MG63 (cell line): ENCODE measurements around the gene AMY1B. TPM values are rescaled to one million over a fixed set of nuclear protein-coding genes. Genes with fewer than 3 reads are reported as not detected.
"Not testable (repeated sequence)": the region's sequence is repeated elsewhere in the genome, so short reads cannot be mapped to it uniquely, and the experiment has no call there.

Experiments used
- DNase-seq: peaks from one replicate; pipeline ENCODE4 v3.0.0-alpha.2; 2020
- H3K27me3 ChIP-seq: fragments of 250-450 bp; sonication (Bioruptor Pico); 2 replicates; pipeline ENCODE4 v1.5.1; 2020; ENCODE audit warnings: mild to moderate bottlenecking, moderate library complexity
- H3K36me3 ChIP-seq: fragments of 250-450 bp; sonication (Bioruptor Pico); 2 replicates; pipeline ENCODE4 v1.5.1; 2020; ENCODE audit warnings: mild to moderate bottlenecking, moderate library complexity
- H3K4me3 ChIP-seq: fragments of 250-450 bp; sonication (Bioruptor Pico); 2 replicates; pipeline ENCODE4 v1.5.1; 2020; ENCODE audit warnings: mild to moderate bottlenecking, moderate library complexity
- H3K9me3 ChIP-seq: fragments of 250-450 bp; sonication (Bioruptor Pico); 2 replicates; pipeline ENCODE4 v1.5.1; 2020; ENCODE audit warnings: mild to moderate bottlenecking, moderate library complexity
- total RNA-seq: library from RNA; depleted of rRNA; stranded (reverse); fragments of >200 nt; shearing (Covaris generic); gene quantifications from 2 replicates; pipeline ENCODE4 v1.2.3, GENCODE V29; 2014; ENCODE audit warnings: low replicate concordance; rRNA removed

The AMY1B gene
- total RNA-seq: not detected in 2 replicates

DNA sequence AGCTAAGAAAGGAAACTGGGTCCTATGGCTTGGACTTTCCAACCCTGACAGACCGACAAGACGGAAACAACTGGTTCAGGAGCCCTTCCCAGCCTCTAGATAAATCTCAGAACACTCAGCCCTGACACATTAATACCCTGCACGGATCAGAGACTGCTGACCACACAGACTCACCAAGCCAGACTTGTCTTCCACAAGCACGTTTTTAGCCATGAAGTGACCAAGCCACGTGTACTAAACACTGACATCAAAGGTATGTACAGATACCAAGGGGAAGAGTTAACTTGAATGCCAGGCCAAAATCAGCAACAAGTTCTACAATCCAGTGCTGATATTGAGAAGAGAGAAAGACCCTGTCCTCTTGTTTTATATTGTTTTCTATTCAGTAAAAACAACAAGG lies at the start of gene AMY1B:
Gene AMY1B, minus strand, starts transcription at position 101 of the 400 bp plus-strand sequence. CDS start 571 bp downstream, outside the sequence.
- not testable (repeated sequence) for H3K36me3 ChIP-seq, DNase-seq, H3K4me3 ChIP-seq, H3K9me3 ChIP-seq, H3K27me3 ChIP-seq

DNA sequence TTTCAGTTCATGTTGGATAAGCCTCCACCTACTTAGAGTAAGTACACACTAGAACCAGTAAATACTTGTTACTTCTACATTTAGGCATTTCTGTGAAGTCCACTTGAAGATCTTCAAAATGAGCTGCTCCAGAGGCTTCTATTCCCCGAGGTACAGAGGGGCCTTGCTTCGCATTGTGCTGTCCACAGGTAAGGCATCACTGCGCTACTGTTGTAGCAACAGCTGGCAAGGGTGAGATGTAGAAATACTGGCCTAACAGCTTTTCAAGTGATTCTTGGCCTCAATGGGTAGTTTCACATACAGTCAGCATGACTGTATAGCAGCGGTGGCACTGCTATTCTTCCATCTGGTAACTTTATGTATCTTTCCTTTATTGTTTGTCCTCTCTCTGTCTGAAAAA lies 49.0 kb upstream of the AMY1B start:
- not testable (repeated sequence) for H3K9me3 ChIP-seq, H3K27me3 ChIP-seq, H3K36me3 ChIP-seq, DNase-seq, H3K4me3 ChIP-seq

DNA sequence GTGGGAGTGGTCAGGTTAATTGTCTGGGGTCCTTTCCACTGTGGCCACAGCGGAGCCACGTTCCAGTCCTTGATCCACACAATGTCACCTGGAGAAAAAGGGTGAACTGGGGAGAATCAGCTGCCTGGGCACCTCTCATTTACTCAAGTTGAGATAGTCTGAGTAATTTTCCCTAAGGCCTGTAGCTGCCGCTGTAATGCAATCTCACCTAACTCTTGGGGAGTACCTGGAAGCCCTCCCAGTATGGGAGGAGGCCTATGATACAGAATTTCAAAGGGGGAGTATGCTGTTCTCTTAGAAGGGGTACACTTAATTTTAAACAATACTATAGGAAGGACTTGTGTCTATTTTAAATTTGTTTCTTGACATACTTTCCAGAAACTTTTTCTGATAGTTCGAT lies 48.4 kb upstream of the AMY1B start:
- H3K4me3 ChIP-seq, DNase-seq, H3K27me3 ChIP-seq, H3K9me3 ChIP-seq, H3K36me3 ChIP-seq: not testable (repeated sequence)

DNA sequence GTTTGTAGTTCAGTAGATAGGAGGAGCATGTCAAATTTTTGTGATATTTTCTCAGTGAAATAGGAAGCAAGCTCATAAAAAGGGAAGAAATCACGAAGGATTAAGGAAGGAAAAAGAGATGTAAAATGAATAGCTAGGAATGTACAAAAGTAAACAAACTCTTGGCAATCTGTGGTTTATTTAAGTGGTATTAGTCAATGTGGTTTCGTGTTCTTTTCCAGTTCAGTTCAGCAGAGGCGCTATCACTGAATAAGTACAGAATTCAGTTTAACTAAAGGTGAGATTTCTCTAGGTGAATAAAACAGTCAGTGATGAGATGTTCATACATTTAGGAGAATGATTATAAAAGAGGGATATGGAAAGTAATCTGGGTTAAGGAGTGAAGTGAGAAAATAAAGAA lies 42.0 kb upstream of the AMY1B start:
- not testable (repeated sequence) for DNase-seq, H3K27me3 ChIP-seq, H3K36me3 ChIP-seq, H3K4me3 ChIP-seq, H3K9me3 ChIP-seq

DNA sequence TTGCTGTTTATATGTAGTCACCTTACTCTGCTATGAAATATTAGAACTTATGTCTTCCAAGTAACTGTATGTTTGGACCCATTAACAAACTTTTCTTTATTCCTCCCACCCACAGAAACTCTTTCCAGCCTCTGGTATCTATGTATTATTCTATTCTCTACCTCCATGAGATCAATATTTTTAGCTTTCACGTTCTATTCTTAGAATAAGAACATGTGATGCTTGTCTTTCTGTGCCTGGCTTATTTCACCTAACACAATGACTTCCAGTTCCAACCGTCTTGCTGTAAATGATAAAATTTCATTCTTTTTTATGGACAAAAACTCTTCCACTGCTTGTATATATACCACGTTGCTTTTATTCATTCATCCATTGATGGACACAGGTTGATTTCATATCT lies 39.3 kb upstream of the AMY1B start:
- not testable (repeated sequence) for H3K4me3 ChIP-seq, H3K27me3 ChIP-seq, H3K9me3 ChIP-seq, H3K36me3 ChIP-seq, DNase-seq

DNA sequence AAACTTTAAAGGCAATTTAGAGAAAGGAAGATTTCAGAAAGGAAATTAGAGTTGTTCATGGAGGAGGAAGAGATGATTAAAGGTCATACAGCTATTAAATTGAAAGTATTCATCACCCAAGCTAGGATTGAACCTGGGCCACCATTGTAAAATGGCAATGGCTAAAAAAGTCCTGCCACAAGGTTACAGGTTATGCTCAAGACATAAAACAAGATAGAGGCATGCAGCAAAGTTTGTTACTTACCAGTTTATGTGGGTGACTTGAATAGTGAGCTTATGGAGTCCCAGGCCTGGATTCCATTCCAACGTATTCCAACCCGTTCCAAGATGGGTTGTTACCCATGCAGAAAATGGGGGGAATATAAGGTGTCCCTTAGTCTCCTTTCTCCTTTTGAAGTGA lies 25.5 kb upstream of the AMY1B start:
- not testable (repeated sequence) for DNase-seq, H3K27me3 ChIP-seq, H3K4me3 ChIP-seq, H3K9me3 ChIP-seq, H3K36me3 ChIP-seq

DNA sequence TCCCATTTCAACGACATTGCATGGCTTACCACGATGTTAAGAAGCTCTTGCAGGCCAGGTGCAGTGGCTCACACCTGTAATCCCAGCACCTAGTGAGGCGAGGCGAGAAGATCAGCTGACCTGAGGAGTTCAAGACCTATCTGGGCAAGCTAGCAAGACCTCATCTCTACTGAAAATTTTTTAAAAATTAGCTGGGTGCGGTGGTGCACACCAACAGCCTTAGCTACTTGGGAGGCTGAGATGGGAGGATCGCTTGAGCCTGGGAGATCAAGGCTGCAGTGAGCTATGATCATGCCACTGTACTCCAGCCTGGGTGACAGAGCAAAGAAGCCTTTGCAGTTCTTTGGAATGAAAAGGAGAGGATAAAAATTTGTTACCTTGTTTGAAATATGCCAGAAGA lies 21.4 kb upstream of the AMY1B start:
- not testable (repeated sequence) for H3K4me3 ChIP-seq, H3K27me3 ChIP-seq, H3K9me3 ChIP-seq, H3K36me3 ChIP-seq, DNase-seq

DNA sequence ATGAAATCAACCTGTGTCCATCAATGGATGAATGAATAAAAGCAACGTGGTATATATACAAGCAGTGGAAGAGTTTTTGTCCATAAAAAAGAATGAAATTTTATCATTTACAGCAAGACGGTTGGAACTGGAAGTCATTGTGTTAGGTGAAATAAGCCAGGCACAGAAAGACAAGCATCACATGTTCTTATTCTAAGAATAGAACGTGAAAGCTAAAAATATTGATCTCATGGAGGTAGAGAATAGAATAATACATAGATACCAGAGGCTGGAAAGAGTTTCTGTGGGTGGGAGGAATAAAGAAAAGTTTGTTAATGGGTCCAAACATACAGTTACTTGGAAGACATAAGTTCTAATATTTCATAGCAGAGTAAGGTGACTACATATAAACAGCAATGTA lies 14.4 kb upstream of the AMY1B start:
- H3K9me3 ChIP-seq, DNase-seq, H3K27me3 ChIP-seq, H3K4me3 ChIP-seq, H3K36me3 ChIP-seq: not testable (repeated sequence)

DNA sequence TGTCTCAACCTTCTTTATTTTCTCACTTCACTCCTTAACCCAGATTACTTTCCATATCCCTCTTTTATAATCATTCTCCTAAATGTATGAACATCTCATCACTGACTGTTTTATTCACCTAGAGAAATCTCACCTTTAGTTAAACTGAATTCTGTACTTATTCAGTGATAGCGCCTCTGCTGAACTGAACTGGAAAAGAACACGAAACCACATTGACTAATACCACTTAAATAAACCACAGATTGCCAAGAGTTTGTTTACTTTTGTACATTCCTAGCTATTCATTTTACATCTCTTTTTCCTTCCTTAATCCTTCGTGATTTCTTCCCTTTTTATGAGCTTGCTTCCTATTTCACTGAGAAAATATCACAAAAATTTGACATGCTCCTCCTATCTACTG lies 11.7 kb upstream of the AMY1B start:
- H3K4me3 ChIP-seq, H3K36me3 ChIP-seq, DNase-seq, H3K9me3 ChIP-seq, H3K27me3 ChIP-seq: not testable (repeated sequence)

DNA sequence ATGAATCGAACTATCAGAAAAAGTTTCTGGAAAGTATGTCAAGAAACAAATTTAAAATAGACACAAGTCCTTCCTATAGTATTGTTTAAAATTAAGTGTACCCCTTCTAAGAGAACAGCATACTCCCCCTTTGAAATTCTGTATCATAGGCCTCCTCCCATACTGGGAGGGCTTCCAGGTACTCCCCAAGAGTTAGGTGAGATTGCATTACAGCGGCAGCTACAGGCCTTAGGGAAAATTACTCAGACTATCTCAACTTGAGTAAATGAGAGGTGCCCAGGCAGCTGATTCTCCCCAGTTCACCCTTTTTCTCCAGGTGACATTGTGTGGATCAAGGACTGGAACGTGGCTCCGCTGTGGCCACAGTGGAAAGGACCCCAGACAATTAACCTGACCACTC lies 5.2 kb upstream of the AMY1B start:
- not testable (repeated sequence) for H3K27me3 ChIP-seq, H3K9me3 ChIP-seq, H3K36me3 ChIP-seq, DNase-seq, H3K4me3 ChIP-seq

DNA sequence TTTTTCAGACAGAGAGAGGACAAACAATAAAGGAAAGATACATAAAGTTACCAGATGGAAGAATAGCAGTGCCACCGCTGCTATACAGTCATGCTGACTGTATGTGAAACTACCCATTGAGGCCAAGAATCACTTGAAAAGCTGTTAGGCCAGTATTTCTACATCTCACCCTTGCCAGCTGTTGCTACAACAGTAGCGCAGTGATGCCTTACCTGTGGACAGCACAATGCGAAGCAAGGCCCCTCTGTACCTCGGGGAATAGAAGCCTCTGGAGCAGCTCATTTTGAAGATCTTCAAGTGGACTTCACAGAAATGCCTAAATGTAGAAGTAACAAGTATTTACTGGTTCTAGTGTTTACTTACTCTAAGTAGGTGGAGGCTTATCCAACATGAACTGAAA lies 4.7 kb upstream of the AMY1B start:
- not testable (repeated sequence) for H3K36me3 ChIP-seq, H3K27me3 ChIP-seq, H3K4me3 ChIP-seq, H3K9me3 ChIP-seq, DNase-seq

DNA sequence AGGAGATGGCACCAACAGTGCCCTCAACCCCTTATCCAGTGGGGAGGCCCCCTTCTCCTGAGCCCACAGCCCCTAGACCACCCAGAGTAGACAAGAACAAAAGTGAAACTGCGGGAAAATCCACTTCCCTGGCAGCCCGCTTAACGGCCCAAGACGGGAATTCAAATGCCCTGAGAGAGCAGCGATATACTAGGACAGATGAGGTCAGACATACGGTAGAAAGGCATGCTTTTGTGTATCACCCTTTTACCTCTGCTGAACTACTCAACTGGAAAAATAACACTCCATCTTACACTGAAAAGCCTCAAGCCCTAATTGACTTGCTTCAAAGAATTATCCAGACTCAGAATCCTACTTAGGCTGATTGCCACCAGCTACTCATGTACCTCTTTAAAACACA lies 1.4 kb upstream of the AMY1B start:
- not testable (repeated sequence) for DNase-seq, H3K9me3 ChIP-seq, H3K4me3 ChIP-seq, H3K36me3 ChIP-seq, H3K27me3 ChIP-seq

DNA sequence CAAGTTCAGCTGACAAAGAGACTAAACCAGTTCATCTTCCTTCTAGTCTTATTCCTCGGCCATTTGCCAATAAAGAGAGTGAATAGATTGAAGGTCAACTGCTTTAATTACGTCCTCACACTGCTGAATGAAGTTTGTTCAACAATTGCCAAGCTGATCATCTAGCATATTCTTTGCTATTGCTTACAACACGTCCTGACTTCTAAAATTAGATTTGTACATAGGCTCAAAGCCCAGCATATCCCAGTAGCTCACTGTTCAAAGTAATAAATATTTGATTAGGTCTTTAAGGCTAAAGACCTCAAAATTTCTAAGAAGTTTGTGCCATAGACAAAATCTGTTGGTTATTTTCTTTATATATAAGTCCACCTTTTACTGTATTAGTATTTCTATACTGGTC lies 19.7 kb downstream of the AMY1B start:
- H3K27me3 ChIP-seq, DNase-seq, H3K4me3 ChIP-seq, H3K9me3 ChIP-seq, H3K36me3 ChIP-seq: not testable (repeated sequence)

DNA sequence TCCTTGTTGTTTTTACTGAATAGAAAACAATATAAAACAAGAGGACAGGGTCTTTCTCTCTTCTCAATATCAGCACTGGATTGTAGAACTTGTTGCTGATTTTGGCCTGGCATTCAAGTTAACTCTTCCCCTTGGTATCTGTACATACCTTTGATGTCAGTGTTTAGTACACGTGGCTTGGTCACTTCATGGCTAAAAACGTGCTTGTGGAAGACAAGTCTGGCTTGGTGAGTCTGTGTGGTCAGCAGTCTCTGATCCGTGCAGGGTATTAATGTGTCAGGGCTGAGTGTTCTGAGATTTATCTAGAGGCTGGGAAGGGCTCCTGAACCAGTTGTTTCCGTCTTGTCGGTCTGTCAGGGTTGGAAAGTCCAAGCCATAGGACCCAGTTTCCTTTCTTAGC lies 40.5 kb downstream of the AMY1B start, which contains the start of gene AMY1A:
Gene AMY1A, plus strand, starts transcription at position 301 of the 400 bp plus-strand sequence. CDS start 571 bp downstream, outside the sequence.
- not testable (repeated sequence) for H3K9me3 ChIP-seq, H3K36me3 ChIP-seq, DNase-seq, H3K4me3 ChIP-seq, H3K27me3 ChIP-seq

DNA sequence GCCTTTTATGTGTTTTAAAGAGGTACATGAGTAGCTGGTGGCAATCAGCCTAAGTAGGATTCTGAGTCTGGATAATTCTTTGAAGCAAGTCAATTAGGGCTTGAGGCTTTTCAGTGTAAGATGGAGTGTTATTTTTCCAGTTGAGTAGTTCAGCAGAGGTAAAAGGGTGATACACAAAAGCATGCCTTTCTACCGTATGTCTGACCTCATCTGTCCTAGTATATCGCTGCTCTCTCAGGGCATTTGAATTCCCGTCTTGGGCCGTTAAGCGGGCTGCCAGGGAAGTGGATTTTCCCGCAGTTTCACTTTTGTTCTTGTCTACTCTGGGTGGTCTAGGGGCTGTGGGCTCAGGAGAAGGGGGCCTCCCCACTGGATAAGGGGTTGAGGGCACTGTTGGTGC lies 41.9 kb downstream of the AMY1B start:
- not testable (repeated sequence) for H3K36me3 ChIP-seq, H3K4me3 ChIP-seq, H3K27me3 ChIP-seq, DNase-seq, H3K9me3 ChIP-seq

DNA sequence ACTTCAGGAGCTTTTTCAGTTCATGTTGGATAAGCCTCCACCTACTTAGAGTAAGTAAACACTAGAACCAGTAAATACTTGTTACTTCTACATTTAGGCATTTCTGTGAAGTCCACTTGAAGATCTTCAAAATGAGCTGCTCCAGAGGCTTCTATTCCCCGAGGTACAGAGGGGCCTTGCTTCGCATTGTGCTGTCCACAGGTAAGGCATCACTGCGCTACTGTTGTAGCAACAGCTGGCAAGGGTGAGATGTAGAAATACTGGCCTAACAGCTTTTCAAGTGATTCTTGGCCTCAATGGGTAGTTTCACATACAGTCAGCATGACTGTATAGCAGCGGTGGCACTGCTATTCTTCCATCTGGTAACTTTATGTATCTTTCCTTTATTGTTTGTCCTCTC lies 45.1 kb downstream of the AMY1B start:
- H3K36me3 ChIP-seq, H3K4me3 ChIP-seq, DNase-seq, H3K9me3 ChIP-seq, H3K27me3 ChIP-seq: not testable (repeated sequence)

DNA sequence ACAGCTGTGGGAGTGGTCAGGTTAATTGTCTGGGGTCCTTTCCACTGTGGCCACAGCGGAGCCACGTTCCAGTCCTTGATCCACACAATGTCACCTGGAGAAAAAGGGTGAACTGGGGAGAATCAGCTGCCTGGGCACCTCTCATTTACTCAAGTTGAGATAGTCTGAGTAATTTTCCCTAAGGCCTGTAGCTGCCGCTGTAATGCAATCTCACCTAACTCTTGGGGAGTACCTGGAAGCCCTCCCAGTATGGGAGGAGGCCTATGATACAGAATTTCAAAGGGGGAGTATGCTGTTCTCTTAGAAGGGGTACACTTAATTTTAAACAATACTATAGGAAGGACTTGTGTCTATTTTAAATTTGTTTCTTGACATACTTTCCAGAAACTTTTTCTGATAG lies 45.7 kb downstream of the AMY1B start:
- DNase-seq: not testable (repeated sequence)

DNA sequence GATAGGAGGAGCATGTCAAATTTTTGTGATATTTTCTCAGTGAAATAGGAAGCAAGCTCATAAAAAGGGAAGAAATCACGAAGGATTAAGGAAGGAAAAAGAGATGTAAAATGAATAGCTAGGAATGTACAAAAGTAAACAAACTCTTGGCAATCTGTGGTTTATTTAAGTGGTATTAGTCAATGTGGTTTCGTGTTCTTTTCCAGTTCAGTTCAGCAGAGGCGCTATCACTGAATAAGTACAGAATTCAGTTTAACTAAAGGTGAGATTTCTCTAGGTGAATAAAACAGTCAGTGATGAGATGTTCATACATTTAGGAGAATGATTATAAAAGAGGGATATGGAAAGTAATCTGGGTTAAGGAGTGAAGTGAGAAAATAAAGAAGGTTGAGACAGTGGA lies 52.1 kb downstream of the AMY1B start:
- H3K27me3 ChIP-seq, DNase-seq, H3K36me3 ChIP-seq, H3K9me3 ChIP-seq, H3K4me3 ChIP-seq: not testable (repeated sequence)

More for the DNA sequence above, 45.7 kb downstream of the AMY1B start:
- not testable (repeated sequence) for H3K27me3 ChIP-seq, H3K9me3 ChIP-seq, H3K36me3 ChIP-seq, H3K4me3 ChIP-seq

DNA sequence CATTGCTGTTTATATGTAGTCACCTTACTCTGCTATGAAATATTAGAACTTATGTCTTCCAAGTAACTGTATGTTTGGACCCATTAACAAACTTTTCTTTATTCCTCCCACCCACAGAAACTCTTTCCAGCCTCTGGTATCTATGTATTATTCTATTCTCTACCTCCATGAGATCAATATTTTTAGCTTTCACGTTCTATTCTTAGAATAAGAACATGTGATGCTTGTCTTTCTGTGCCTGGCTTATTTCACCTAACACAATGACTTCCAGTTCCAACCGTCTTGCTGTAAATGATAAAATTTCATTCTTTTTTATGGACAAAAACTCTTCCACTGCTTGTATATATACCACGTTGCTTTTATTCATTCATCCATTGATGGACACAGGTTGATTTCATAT lies 54.8 kb downstream of the AMY1B start:
- H3K36me3 ChIP-seq, H3K27me3 ChIP-seq, H3K9me3 ChIP-seq, DNase-seq, H3K4me3 ChIP-seq: not testable (repeated sequence)
